ENCODE data around the gene KRTAP4-5.
A peak's percentile ranks its signal among the peaks of the same experiment; 100 is the strongest.
"Not testable (repeated sequence)": the region's sequence is repeated elsewhere in the genome, so short reads cannot be mapped to it uniquely, and the experiment has no call there.

KRTAP4-5 gene

DNA sequence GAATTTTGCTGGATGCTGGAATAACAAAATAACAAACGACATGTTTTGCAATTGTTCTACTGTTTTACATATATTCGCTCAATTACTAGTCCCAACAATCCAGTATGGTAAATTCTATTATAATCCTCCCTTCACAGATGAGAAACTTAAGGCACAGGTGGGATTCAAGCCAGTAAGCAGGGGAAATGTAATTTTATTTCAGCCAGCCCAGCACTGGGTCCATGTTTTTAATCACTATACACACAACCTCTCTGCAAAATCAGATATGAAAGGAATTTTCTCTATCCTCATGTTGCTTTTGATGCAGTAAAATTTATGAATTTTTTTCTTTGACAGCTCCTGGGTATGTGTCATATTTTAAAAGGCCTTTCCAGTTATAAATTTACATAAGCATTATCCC, 4.4 kb downstream of the KRTAP4-5 start:
- no peak for DNase-seq

DNA sequence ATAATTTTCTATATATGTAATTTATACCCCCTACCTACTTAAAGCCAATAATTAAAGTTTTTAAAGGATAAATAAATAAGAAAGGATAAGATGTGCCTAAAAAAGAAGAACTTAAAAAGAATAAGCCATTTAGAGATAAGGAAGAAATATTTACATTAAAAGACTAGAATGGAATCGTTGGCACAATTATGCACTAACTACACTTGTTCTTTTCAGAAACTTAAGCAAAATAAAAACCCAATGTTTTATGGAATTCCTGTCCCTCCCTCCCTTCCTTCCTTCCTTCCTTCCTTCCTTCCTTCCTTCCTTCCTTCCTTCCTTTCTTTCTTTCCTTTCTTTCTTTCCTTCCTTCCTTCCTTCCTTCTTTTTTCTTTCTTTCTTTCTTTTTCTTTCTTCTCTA, 4.8 kb downstream of the KRTAP4-5 start:
- DNase-seq: no peak

DNA sequence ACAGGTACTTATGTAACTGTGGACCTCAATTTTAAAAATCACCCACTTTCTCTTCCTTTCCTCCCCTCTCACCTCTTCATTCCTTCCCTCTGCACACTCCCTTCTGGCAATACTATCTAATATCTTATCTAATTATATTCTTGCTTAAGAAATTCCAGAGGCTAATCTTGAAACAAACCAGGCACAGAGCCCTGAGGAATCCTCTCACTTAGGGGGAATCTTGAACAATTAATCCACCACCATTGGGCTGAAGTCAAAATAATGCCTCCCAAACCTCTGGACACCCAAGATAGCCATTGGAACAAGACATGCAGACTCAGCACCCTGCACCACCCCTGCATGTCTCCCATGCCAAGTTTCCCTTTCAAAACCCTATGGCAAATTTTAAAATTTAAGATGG, 8.3 kb downstream of the KRTAP4-5 start:
- no peak for DNase-seq

DNA sequence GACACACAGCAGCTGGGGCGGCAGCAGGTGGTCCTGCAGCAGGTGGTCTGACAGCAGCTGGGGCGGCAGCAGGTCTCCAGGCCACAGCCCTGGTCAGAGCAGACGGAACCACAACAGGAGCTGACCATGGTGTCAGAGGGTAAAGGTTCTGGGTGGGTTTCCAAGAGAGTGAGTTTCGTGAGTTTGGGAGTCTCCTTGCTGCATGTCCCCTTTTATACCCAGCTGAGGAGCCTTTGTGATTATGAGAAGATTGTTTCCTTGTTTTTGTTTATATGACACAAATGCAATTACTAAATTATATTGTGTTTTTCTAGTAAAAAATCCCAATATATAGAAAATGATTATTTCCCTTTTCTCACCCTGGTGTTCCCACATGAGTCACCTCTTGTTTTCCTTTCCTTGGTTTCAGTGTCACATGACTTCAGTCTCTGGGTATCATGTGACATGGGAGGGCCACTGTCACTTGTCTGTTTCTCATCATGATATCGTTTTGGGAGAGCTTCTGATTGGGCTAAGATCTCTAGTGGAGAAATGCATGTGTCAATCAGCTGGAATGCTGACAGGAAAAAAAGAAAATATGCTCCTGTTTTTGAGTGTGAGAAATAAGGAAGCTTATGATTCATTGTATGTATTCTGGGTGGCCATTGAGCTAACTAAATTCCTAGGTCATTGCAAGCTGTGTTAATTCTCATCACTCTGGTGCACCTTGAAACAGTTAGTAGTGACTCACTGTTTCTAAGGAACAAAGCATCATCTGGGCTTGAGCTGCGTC, 9.1 kb downstream of the KRTAP4-5 start, which contains the start of gene KRTAP4-6:
TSS of gene KRTAP4-6 (minus strand) at position 185 of the 772 bp plus-strand sequence. CDS start at position 128, 57 bp downstream.
- no peak for DNase-seq

DNA sequence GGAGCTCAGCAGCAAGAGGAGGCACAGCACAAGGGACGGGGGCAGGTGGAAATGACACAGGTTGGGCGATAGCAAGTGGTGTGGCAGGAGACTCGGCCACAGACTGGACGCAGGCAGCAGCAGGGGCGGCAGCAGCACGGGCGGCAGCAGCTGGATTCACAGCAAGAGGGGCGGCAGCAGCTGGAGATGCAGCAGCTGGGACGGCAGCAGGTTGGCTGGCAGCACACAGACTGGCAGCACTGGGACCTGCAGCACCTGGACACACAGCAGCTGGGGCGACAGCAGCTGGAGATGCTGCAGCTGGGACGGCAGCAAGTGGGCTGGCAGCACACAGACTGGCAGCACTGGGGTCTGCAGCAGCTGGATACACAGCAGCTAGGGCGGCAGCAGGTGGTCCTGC, 9.8 kb downstream of the KRTAP4-5 start:
- not testable (repeated sequence) for DNase-seq

DNA sequence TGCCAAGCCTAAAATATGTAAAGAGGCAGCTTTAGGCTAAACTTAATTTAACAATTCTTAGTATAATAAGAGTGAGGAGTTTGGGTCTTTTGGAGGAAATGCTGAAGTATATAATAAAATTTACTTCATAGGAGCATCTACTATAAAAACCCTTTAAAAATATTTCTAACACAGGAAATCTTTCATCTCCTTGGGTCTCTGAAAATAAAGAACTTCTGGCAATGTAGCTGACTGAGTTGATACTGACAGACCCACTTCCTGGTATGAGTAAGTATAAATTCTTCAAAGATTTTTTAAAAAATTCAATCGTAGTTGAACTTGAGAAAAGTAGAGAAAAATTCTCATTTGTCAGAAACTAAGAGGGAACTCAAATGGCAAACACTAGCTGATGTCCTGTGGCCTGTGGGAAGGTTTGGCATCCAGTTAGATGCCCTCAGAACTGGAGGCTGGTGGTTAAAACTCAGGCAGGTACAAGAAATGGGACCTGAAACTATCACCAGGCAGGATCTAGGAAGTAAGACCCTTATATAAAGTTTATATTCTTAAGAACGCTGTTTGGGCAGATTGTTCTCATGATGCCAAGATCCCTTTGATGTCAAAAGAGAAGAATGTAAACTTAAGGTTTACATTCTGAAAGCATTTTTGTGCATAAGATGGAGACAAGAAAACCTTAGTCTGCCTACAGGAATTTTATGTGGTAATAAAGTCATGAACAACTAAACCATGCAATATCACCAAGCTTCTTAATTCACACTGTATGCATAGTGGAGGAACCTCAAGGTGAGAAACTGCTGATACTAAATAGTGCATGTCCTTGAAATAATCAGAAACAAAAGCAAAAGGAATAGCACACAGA, 15.5 kb downstream of the KRTAP4-5 start:
- no peak for DNase-seq

DNA sequence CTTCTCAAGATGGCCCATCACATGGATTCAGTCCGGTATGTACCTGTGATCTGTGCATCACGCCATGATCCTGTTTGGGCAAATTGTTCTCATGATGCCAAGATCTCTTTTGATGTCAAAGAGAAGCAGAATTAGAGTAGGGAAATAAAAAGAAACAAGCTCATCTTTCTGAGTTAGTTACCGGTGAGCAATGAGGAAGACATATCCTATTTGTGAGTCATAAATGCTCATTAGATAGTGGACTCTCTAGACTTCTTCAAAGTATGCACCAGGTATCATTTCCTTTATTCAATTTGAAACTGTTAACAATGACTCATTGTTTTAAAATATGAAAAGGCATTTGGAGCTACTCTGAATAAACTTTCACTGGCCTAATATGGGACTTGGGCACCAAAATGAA, 17.6 kb downstream of the KRTAP4-5 start:
- DNase-seq: no peak

DNA sequence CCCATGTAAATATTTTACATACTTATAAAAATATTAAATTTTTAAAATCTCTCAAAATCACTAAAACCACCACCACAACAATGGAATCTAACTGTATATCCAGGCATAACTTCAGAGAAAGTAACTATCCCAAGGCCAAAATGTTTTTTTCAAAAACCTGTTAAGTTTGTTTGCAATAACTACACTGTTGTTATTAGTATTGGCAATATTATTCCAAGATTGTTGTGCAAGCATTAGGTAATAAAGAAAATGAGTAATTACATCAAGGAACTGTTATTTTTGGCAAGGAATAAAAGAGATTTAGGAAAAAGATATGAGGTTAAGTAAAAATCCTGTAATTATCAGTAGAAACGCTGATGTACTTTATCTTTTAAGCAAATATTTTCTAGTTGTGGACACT, 22.3 kb downstream of the KRTAP4-5 start:
- no peak for DNase-seq

DNA sequence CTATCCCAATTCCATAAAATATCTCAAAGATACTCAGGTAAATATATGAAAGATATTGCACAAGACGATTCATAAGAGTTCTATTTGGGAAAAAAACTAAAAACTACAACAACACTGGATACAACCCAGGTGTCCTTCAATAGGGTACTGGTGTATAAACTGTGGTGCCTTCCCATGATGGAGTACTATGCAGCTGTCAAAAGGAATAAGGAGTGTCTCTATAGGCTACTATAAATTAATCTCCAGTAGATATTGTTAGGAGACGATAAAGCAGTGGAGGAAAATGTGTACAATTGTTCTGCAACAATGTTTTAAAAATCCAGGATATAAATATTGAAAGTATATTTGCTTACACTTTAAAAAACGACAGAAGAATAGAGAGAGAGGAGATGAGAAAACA, 23.2 kb downstream of the KRTAP4-5 start:
- DNase-seq: no peak

DNA sequence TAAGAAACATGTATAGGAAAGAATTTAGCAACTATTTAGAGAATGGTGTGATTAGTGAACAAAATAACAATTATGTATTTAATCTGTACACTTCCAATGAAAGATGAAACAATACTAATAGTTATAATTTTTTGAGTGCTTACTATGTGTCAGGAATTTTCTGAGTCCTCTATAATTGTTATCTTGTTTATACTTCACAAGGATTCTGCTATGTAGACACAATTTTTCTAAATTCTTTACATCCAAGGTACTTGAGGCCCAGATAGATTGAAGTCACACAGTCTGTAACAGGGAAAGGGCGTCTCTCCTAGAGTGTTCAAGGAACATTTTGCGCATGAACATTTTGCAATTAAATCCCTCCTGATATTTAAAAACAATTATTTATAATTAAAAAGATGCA, 24.6 kb downstream of the KRTAP4-5 start:
- DNase-seq: no peak

DNA sequence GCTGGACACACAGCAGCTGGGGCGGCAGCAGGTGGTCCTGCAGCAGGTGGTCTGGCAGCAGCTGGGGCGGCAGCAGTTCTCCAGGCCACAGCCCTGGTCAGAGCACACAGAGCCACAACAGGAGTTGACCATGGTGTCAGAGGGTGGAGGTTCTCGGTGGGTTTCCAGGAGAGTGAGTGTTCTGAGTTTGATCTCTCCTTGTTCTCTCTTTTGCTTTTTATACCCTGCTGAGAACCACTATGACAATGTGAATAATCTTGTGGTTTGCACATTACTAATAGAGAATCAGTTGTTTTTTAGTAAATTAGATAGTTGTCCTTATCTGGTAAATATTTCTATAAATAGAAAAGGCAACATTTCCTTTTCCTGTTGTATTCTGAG, 25.6 kb downstream of the KRTAP4-5 start, which contains the start of gene KRTAP4-12:
TSS of gene KRTAP4-12 (minus strand) at position 192 of the 381 bp plus-strand sequence. CDS start at position 132, 60 bp downstream.
- not testable (repeated sequence) for DNase-seq

DNA sequence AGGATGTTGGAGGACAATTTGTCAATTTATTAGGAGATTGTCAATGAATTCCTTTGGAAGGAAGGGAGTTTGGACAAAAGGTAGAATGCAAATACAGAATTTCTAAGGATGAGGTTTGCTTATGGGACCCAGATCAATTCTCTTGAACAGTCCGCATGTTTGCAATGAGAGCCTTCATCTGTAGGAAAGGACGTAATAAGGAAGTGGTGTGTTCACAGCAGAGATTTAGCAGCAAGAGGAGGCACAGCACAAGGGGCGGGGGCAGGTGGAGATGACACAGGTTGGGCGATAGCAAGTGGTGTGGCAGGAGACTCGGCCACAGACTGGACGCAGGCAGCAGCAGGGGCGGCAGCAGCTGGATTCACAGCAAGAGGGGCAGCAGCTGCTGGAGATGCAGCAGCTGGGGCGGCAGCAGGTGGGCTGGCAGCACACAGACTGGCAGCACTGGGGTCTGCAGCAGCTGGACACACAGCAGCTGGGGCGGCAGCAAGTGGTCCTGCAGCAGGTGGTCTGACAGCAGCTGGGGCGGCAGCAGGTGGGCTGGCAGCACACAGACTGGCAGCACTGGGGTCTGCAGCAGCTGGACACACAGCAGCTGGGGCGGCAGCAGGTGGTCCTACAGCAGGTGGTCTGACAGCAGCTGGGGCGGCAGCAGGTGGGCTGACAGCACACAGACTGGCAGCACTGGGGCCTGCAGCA, 26.2 kb downstream of the KRTAP4-5 start:
- not testable (repeated sequence) for DNase-seq

DNA sequence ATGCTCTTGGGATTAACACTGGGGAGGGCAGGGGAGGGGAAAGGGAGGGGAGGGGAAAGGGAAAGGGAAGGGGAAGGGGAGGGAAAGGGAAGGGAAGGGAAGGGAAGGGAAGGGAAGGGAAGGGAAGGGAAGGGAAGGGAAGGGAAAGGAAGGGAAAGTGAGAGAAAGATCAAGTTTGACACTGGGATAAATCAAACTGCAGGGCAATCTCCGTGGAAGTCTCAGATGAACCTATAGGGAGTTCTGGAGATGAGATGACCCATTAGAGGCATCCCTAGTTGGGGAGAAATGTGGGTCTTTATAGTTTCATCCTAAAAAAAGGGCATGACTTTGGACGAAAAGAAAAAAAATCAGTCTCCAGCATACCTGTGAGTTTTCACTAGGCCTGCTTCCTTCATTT, 27.9 kb downstream of the KRTAP4-5 start:
- DNase-seq: no peak

DNA sequence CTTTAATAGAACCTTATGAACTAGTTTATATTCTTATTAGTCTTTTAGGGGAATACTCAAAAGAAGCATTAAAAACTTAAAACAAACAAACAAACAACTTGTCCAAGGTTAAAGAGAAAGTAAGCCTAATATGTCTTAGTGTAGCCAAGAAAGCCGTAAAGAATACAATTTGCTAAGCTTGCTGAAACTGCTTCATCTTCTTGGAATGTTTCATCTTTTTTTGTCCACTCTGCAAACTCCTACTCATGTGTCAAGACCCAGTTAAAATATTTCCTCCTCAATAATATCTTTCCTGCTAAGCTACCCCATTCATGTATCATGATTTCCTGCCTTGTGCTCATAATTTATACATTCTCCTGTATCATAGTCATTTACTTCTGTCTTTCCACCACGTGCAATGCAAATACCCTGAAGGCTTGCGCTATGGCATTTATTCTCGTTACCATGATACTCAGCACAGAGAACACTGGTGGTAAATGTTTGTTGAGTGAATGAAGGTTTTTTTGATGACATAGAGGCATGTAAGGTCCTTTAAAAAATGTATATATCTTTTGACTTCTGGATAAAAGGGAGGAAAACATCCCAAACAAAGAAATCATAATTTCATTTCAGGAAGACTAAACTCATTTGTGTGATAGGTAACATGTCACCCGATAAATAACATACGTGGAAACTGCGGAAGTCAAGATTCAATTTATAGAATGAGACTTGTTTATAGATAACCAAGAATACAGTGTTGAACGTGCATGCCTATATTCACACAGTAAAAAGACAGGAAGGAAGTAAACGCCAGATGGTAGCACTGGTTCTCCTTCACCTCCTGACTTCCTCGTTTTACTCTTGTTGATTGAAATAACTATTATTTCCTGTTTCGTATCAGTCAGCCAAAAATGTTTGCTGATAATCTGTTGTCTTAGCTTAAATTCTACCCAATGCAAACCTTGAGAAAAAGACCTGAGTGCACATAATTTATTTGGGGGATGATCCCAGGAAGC, 29.6 kb downstream of the KRTAP4-5 start:
- DNase-seq: not testable (repeated sequence)

DNA sequence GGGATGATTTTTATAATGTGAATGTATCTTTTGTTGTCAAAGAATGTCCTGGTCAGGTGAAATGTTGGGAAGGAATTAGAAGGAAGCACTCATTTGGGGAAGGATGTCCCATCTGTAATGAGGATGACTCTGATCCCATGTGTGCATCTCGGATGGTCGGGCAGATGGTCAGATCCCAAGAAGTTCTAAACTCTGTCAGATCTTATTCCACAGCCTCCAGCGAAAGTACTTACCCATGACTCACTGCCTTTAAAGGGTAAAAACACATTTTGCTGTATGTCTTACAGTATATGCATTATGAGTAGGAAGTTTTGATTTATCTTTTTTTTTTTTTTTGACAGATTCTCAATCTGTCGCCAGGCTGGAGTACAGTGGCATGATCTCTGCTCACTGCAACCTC, 30.9 kb downstream of the KRTAP4-5 start:
- no peak for DNase-seq

DNA sequence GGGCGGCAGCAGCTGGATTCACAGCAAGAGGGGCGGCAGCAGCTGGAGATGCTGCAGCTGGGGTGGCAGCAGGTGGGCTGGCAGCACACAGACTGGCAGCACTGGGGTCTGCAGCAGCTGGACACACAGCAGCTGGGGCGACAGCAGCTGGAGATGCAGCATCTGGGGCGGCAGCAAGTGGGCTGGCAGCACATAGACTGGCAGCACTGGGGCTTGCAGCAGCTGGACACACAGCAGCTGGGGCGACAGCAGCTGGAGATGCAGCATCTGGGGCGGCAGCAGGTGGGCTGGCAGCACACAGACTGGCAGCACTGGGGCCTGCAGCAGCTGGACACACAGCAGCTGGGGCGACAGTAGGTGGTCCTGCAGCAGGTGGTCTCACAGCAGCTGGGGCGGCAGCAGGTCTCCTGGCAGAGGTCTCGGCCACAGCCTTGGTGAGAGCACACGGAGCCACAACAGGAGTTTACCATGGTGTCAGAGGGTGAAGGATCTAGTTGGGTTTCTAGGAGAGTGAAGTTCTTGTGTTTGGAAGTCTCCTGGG, 31.7 kb downstream of the KRTAP4-5 start, which contains the start of gene KRTAP4-11:
TSS of gene KRTAP4-11 (minus strand) at position 528 of the 541 bp plus-strand sequence. CDS start at position 470, 58 bp downstream.
- peak; percentile 2 for DNase-seq

DNA sequence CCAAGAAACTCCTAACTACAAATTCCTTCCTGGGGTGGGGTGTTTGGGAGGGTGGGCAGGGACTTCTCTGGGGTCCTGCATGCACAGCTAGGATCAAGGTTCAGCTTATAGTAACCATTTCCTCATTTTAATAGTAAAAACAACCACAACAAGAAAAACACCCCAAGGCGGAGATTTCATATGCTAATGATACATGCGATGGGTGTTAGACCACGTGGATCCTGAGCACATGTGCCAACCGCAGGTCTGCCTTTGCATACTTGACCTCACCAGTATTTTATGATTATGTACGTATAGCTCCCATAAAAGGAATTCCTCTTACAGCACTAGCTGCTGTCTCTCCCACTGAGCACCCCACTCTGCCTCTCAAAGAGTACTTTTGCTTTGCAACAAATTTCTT, 33.3 kb downstream of the KRTAP4-5 start:
- no peak for DNase-seq

DNA sequence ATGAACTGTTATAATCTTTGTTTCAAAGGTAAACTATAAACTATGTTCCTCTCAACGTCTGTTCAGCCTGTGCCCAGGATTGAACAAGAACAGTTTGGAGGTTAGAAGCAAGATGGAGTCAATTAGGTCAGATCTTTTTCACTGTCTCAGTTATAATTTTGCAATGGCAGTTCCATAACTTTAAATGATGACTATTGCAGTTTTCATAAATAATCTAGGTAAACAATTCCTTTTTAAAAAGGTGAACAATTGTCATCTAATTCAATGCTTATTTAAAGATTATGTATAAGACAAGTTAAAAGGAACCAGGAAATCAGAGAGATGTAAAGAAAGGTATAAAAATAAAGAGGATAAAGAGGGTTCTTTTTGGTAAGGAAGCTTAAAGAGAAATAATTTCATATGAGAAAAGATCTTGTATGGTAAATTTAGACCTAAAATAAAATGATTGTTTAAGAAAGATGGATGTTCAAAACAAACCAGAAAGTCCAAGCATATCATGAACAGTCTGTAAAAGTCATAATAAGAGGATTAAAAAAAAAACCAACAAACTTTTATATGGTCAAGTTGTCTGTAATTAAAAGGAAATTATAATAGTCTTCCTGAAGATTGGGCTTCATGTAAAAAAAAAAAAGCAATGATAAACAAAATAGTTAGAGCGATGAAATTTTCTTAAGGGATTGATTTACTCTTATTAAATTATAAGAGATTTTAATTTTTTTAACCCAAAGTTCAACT, 38.3 kb downstream of the KRTAP4-5 start:
- DNase-seq: no peak

DNA sequence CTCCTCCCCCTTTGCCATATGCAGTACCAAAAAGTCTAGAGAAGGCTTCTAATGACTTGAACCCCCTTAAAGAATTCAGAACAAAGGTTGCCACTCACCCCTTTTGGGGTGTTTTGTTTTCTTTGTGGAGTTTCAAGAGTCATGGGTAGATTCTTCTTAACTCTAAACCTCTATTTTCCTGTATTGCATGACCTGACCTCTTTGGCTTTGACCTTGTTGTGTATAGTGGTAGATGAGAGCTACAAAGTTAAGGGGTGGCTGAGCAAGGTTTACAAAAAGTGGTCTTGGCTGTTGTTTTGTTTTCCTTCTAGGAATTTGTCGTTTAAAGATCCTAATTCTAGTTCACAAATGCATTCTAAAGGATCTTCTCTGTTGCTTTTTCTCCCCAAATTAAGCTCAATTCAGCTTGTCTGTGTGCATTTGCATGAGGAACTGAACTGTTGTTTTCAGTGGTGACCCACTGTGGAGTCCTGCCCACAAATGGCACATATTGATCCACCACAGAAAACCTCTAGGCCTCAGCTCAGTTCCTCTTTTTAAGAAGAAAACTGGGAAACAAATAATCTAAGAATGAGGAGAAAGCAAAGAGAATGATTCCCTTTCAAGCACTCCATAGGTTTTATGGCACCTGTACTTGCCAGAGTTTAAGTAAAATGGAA, 40.8 kb downstream of the KRTAP4-5 start:
- not testable (repeated sequence) for DNase-seq

DNA sequence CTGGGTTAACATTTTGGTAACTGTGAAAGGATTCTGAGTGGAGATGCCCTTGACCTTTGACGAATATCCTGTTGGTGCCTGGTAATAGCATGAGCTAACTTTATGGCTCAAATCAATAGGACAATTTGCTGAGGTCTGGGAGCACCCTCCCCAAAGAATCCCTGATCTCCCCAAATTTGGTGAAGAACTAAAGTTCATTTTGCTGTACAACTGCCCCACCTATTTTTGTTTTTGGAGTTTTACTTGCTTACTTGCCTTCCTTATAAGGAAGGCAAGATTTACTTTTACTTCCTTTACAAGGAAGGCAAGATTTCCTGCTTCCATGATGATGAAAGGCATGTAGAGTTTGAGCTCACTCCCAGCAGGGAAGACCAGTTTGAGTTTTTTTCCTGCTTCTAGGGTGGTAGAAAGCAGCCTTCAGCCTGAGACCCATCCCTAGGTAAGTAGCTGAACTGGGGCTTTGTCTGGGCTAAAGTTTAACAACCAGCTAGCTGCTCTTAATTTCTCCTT, 41.6 kb downstream of the KRTAP4-5 start:
- DNase-seq: no peak
